ENCODE data around the gene CD83. TPM values are rescaled to one million over a fixed set of nuclear protein-coding genes. Genes with fewer than 3 reads are reported as not detected.

The CD83 gene
- total and polyA plus RNA-seq, 12 donors: 4.0 to 245 (median 8.5) TPM

DNA sequence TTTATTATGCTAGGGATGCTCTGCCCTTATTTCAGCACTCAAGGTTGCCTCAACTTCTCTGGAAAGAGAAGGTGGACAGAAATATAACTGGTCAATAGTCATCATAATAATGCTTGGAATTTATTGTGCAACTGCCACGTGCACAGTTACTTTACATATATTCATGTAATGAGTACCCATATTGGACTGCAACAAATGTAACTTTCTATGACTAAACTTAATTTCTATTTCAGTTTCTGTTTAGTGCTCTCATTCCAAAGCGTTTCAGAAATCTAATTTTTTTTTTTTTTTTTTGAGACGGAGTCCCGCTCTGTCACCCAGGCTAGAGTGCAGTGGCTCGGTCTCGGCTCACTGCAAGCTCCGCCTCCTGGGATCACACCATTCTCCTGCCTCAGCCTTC is 28.3 kb upstream of the CD83 start:
- TF ChIP-seq, protein P1, sequence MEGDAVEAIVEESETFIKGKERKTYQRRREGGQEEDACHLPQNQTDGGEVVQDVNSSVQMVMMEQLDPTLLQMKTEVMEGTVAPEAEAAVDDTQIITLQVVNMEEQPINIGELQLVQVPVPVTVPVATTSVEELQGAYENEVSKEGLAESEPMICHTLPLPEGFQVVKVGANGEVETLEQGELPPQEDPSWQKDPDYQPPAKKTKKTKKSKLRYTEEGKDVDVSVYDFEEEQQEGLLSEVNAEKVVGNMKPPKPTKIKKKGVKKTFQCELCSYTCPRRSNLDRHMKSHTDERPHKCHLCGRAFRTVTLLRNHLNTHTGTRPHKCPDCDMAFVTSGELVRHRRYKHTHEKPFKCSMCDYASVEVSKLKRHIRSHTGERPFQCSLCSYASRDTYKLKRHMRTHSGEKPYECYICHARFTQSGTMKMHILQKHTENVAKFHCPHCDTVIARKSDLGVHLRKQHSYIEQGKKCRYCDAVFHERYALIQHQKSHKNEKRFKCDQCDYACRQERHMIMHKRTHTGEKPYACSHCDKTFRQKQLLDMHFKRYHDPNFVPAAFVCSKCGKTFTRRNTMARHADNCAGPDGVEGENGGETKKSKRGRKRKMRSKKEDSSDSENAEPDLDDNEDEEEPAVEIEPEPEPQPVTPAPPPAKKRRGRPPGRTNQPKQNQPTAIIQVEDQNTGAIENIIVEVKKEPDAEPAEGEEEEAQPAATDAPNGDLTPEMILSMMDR (IDR thresholded peaks at IDR 0.05): no peak
- no peak for TF ChIP-seq POLR2A (IDR thresholded peaks at IDR 0.05)
- no peaks in the 10 kb centered on the region for H3K27me3 ChIP-seq
- no peaks in the 10 kb centered on the region for H3K9me3 ChIP-seq (replicated peaks in 1 of 3)
- intact Hi-C loops (cut with DNase I): no loop called here
- 82 to 92% (median 90%) methylated on average over 7 of the region's 7 CpGs for whole genome bisulfite sequencing, 4 donors
- H3K4me1 ChIP-seq (replicated peaks in 1 of 2): no peaks in the 10 kb centered on the region
- H3K27ac ChIP-seq: no peak overlapping the region
- H3K4me3 ChIP-seq: no peak overlapping the region
- no peak for DNase-seq
- no peaks in the 10 kb centered on the region for H3K36me3 ChIP-seq (replicated peaks in 1 of 2)

DNA sequence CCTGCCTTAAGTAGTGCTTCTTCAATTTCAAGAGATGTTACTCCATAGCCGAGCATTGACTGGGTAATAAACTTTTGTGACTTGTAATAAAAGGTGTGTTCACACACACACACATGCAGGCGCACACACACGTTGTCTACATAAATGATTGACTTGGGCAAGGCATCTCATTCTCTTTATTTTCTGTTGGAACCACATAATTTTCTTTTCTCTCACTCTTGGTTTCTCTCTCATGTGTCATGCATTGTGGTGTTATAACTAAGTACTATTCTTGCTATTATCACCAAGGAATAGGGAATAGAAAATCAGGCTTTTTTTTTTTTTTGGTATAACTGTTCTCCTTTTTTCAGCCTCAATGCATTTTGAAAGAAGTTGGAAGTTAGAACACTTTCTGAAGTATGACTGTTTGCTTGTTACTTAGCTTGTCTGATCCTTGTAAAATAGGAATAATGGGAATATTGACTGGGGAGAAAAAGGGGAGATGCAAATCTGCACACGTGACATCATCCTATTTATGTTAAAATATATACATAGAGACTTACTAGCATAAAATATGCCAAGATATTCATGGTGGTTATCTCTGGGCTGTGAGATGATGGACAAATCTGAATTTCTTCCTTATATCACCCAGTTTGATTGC is 26.1 kb upstream of the CD83 start:
- Histone ChIP-seq H3K4me3 (no peak overlapping the region), H3K9me3 (replicated peaks in 1 of 3) (no peaks in the 10 kb centered on the region), H3K27ac (no peak overlapping the region), H3K36me3 (replicated peaks in 1 of 2) (no peaks in the 10 kb centered on the region), H3K27me3 (no peaks in the 10 kb centered on the region), H3K4me1 (replicated peaks in 1 of 2) (no peaks in the 10 kb centered on the region)
- 72 to 82% (median 76%) methylated on average over 4 of the region's 4 CpGs for WGBS, 4 donors
- no peak for DNase-seq
- TF ChIP-seq, protein P1 (IDR thresholded peaks at IDR 0.05): no peak
- TF ChIP-seq POLR2A (IDR thresholded peaks at IDR 0.05): no peak
- intact Hi-C loops (cut with DNase I): no loop called here

DNA sequence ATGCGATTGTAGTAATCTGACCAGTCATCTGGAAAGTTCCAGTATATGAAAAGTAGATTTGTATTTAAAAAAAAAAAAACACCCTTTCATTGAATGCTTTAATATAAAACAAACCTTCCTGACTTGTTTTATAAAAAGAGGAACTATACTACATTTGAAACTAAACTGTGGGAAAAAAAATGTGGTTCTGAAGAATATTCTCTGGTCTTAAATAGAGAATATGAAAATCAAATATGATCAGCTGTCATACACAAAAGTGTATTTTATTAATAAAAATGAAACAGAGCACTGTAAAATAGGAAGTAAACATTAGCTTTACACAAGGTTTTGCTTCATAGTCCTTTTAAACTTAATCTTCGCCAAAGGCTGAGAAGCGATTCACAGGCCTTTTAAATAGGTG is 25.3 kb upstream of the CD83 start:
- no peaks in the 10 kb centered on the region for H3K27me3 ChIP-seq
- 68 to 88% (median 85%) methylated on average over 3 of the region's 3 CpGs for WGBS, 4 donors
- H3K36me3 ChIP-seq (replicated peaks in 1 of 2): no peaks in the 10 kb centered on the region
- H3K9me3 ChIP-seq (replicated peaks in 1 of 3): no peaks in the 10 kb centered on the region
- H3K4me3 ChIP-seq: no peak overlapping the region
- TF ChIP-seq, protein P1 (IDR thresholded peaks at IDR 0.05): no peak
- TF ChIP-seq POLR2A (IDR thresholded peaks at IDR 0.05): no peak
- no peak overlapping the region for H3K27ac ChIP-seq
- no peak for DNase-seq
- intact Hi-C loops (cut with DNase I): no loop called here
- H3K4me1 ChIP-seq (replicated peaks in 1 of 2): no peaks in the 10 kb centered on the region

DNA sequence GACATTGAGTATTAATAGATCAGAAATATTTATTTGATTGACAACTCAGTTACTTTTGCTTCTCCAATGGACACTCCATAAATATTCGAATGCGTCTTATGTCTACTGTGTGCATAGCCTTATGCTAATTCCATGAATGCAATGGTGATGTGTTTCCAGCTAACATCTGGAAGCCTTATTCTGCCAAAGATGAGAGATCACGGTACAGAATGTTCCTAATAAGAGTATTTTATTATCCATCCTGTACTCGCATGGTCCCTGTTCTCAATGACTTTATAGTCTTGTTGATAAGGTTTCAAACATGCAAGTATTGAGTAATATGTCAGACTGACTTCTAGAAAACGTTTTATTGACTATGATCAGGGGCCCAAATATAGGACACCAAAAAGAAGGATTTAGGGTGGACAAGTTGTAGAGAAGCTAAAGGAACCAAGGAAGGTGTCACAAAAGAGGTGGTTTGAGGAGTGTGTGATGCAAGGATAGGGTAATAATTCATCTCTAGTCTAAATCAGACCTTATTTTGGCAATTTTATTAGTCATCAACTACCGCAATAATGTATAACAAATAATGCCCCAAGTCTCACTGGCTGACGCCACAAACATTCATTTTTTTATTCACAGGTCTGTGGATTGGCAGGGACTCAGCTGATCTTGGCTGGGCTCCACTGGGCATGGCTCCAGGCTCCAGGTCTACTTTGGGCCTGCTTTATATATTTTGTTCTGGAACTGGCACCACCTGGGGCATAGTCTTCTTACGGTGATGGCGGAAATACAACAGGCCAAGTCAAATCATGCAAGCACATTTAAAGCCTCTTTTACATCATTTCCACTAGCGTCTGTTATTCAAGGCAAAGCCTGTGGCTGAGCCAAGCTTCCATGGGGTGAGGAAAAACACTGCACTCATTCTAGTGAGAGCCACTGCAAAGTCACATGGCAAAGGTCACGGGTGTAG is 24.5 kb upstream of the CD83 start:
- Histone ChIP-seq H3K4me1 (replicated peaks in 1 of 2) (no peaks in the 10 kb centered on the region), H3K27ac (no peak overlapping the region), H3K9me3 (replicated peaks in 1 of 3) (no peaks in the 10 kb centered on the region), H3K36me3 (replicated peaks in 1 of 2) (no peaks in the 10 kb centered on the region), H3K4me3 (no peak overlapping the region), H3K27me3 (no peaks in the 10 kb centered on the region)
- intact Hi-C loops (cut with DNase I): no loop called here
- WGBS, 4 donors: 68 to 77% (median 75%) methylated on average over 11 of the region's 11 CpGs
- no peak for DNase-seq
- TF ChIP-seq, protein P1 (IDR thresholded peaks at IDR 0.05): no peak
- TF ChIP-seq POLR2A (IDR thresholded peaks at IDR 0.05): no peak
